ENCODE measurements around the gene LTBP1.

- TF ChIP-seq POLR2A (IDR thresholded peaks at IDR 0.05) (no peak), CTCF (IDR thresholded peaks at IDR 0.05) (no peak)
These were observed 139.8 kb downstream of the LTBP1 start for GRCh38 chr2:33086400-33087015.

Measured in suprapubic skin (tissue), 3 donors.